Stimulated activated CD4-positive, alpha-beta T cell treated with anti-CD3 and anti-CD28 coated beads, TNF-alpha, amount 100 ng/mL, for 4 hours (primary cell): ENCODE results near the gene ARAF.
"Not testable (repeated sequence)": the region's sequence is repeated elsewhere in the genome, so short reads cannot be mapped to it uniquely, and the experiment has no call there.

Experiments used
- DNase-seq, 3 experiments: peaks; one replicate each; pipeline ENCODE4 v3.0.0-alpha.2; 2020; ENCODE audit warnings: low read depth in 3 of 3

Gene ARAF

DNA sequence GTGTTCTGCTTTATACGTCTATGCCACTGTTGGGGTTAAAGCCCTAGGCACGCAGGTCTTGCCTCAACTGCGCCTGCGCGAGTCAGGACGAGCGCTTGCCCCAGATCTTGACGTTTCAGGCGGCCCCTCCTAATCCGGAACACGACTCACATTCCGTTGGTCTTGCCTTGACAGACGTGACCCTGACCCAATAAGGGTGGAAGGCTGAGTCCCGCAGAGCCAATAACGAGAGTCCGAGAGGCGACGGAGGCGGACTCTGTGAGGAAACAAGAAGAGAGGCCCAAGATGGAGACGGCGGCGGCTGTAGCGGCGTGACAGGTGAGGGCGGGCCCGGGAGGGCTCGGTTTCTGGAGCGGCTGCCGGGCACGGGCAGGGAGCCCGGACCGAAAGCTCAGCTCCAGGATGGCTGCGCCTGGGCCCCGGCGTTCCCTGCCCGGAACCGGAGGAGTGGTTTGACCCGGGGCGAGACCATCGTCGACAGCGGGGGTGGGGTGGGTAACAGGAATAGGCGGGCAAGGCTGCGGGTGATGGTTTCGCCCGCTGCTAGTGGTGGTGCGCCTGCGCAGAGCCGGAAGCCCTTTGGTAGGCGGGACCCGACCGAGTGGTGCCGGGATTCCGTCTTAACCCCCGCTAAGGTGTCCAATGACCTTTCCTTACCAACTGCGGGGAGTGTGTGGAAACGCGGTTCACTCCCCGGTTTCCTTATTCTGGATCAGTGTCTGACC is at the start of gene ARAF:
Gene ARAF, plus strand, starts transcription at position 272 of the 725 bp plus-strand sequence. CDS start 1,763 bp downstream, outside the sequence.
- peak; percentile 75 to 93 (median 91) for DNase-seq

GRCh38 chrX:47512383-47512782 is 48.6 kb upstream of the ARAF start:
- DNase-seq, result not testable (repeated sequence)

DNA sequence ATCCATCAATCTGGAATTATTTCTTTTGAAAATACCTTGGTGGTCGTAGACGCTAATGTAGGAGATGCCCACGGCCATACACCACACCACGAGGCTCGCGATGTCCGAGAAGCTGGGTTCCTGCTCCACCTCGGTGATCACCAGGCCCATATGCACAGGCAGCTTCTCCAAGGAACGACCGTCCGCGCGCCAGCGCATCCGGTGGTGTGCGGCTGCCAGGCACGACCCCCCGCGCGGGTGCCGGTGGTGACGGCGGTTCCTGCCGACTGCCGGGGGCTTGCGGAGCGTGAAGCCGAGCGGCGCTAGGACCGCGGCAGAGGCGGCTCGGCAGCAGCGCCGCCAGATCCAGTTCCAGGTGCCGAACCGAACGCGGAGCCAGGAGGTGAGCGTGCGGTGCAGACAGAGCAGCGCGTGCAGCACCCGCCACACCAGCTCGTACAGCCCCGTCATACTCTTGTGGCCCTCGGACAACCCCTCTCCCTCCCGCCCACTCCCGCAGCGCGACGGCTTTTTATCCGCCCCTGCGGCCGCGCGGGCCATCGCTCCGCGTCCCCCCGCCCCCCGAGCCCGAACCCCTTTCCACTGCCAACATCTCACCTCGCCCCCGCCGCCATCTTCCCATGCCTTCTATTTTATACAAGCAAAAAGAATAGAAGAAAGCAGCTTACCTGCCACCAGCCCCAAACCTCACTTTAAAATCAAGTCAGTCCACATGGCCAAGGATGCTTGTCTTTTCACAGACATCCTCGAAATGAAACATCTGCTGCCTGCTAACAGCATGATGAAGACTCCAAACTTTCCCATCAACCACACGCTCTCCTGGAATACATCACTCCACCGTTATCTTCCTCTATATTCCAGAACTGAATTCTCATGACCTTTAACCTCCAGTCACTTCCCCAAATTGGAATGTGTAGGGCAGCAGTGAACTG is 47.7 kb upstream of the ARAF start:
- DNase-seq, result not testable (repeated sequence)

DNA sequence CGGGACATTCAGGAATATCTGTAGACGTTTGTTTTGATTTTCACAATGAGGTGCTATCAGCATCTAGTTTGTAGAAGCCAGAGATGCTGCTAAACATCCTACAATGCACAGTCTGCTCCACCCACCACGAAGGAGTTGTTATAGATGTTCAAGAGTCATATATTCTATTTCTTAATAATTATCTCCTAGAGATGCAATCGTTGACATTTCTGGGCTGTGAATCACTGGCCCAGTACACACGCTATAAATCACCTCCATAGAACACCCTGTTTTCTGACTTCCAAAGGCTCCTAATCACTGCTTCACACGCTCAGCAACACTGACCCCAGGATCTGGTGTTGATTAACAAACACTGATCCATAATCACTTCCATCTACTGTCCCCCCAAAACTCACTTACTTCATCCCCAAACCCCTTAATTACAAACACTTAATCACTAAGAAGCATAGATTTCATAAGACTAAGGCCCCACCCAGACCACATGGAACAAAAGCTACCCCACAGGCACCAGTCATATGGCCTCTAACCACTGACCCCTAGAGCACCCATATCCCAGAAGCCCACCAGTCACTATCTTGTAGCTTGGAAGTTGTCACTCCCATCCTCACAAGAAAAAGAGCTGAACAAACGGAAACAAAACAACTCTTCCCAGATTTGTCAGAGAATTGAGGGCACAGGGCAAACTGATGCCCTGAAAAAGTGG is 46.3 kb upstream of the ARAF start:
- no peak for DNase-seq

DNA sequence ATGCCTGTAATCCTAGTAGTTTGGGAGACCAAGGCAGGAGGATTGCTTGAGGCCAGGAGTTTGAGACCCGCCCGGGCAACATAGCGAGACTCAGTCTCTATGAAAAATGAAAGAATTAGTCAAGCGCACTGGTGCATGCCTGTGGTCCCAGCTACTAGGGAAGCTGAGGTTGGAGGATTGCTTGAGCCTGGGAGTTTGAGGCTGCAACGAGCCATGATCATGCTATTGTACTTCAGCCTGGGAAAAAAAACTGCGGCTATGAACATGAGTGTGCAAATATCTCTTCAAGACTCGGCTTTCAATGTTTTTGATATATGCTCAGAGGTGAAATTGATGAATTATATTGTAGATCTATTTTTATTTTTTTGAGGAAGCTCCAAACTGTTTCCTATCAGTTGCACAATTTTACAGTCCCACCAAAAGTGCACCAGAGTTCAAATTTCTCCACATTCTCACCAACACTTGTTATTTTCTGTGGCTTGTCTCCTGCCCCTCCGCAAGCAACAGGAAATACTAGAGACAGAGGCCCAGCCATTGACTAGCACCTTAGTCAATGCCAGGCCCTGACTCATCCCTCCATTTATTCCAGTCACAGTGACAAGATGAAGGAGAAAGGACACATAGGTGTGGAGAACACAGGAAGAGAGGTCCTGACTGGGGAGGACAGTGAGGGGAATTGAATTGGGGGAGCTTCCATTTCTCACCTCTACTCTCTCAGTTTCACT is 44.9 kb upstream of the ARAF start:
- DNase-seq, result no peak

GRCh38 chrX:47518144-47518543 is 42.9 kb upstream of the ARAF start:
- DNase-seq, result no peak

DNA sequence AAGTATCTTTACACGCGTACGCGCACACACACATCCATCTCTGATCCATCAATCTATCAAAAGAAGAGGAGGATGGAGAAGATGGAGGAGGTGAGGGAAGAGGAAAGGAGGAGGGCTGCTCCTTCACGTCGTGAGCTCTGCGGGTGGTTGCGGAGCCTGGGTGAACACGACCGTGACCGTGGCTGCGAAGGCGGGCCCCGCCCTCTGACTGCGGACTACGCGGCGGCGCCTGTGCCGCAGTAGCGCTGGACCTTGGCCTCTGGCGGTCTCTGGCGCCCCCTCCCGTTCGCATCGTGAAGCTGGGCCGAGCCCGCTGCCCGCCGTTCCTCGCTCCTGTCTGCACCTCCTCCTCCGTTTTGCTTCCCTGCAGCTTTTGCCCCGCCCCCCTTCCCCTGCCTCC is 37.7 kb upstream of the ARAF start:
- peak; percentile 56 to 65 (median 64) for DNase-seq

- no peak for DNase-seq
Measured at GRCh38 chrX:47523713-47524166, 37.3 kb upstream of the ARAF start.

DNA sequence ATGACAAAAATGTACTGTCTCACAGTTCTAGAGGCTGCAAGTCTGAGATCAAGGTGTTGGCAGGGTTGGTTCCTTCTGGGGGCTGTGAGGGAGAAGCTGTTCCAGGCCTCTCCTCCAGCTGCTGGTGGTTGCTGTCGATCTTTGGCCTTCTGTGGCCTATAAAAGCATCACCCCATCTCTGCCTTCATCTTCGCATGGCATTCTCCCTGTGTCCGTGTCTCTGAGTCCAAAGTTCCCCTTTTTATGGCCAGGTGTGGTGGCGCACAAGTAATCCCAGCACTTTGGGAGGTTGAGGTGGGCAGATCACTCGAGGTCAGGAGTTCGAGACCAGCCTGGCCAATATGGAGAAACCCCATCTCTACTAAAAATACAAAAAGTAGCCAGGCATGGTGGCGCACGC is 31.5 kb upstream of the ARAF start:
- DNase-seq, result no peak

- no peak for DNase-seq
Measured at GRCh38 chrX:47530049-47530448, 31.0 kb upstream of the ARAF start.

GRCh38 chrX:47539860-47540259 is 21.1 kb upstream of the ARAF start:
- no peak for DNase-seq

GRCh38 chrX:47540754-47541538 is 20.1 kb upstream of the ARAF start:
- no peak for DNase-seq

DNA sequence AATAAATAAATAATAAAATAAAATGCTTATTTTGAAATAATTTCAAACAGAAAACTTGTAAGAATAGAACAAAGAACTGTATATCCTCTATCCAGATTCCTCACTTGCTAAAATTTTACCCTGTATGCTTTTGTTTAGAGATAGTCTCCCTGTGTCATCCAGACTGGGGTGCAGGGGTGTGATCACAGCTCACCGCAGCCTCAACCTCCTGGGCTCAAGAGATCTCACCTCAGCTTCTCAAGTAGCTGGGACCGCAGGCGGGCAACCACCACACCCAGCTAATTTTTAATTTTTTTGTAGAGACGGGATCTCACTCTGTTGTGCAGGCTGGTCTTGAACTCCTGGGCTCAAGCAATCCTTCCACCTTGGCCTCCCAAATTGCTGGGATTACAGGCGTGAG is 17.5 kb upstream of the ARAF start:
- no peak for DNase-seq

DNA sequence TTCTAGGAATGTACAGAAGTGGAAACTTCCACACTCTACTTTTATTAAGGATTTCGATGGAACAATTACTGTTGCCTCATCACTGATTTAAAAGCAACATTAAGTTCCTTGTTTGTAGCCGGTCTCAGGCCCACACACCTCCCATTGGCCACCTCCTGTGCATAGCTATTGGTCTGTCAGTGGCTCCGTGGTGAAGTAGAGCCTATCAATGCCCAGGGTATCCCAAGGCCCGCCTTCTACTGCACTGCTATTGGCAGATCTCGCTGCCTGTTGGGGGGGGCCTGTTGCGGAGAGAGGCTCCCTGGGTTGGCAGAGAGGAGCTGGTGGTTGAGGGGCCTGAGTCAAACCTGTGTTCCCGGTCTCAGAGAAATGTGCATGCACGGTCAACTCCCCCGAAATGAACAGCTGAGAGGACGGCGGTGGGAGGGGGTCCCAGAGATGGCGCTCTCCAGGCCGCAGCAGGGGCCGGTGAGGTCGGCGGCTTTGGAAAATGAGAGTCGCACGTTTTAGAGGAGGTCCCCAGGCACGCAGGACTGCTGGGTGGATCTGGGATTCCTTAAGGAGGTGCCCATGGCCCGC is 4.9 kb upstream of the ARAF start:
- peak; percentile 46 to 71 (median 65) for DNase-seq

DNA sequence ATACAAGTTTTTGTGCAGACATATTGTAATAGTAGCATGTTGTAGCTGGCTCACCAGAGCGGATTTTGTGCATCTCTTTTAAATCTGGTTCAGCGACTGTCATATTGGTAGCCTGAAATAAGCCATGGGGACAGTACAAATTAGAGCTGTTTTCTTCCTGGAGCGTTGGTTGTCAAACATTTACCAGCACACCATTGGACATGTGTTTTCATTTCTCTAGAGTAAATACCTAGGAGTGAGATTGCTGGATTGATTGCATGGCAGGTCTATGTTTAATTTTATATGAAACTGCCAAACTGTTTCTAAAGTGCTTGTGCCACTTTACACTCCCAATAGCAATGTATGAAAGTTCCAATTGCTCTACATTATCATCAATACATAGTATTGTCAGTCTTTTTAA is 2.6 kb upstream of the ARAF start:
- DNase-seq, result no peak

- DNase-seq, result no peak
Measured at GRCh38 chrX:47560179-47560933, 649 bp upstream of the ARAF start.

DNA sequence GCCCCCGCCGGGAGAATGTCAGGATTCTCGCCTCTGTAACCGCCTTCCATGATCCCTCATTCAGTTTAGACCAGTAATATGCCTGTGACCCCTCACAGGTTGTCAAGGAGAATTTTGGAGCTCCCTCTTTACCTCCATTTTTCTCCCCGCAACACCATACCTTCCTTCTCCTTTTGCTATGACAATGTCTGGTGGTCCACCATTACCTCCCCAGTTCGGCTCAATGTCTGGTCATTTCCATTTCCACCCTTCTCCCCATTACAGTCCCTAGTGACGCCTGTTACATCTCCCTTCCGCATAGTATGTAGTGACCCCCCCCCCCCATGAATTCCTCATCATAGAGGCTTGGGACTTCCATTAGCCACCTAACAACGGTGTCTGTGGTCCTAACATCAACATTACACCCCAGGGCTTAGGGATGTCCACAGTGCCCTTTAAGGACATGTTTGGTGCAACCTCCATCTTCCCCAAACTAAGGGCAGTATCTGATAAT is 700 bp downstream of the ARAF start:
- DNase-seq, result no peak

GRCh38 chrX:47562615-47563243 is 1.7 kb downstream of the ARAF start:
- no peak for DNase-seq

GRCh38 chrX:47563801-47564315 is 2.9 kb downstream of the ARAF start:
- no peak for DNase-seq
